Dendritic cell treated with granulocyte-macrophage colony-stimulating factor and Interleukin-4, amounts not matched to agents 40 ng/mL and 50 ng/mL, for 4 days (primary cell): ENCODE measurements around the gene AMPH.
"Not testable (repeated sequence)": the region's sequence is repeated elsewhere in the genome, so short reads cannot be mapped to it uniquely, and the experiment has no call there.

Source experiments
- H3K27ac Mint-ChIP-seq: one replicate; pipeline ENCODE4 v1.8.0; 2022; ENCODE audit warnings: mild to moderate bottlenecking, mixed read lengths
- H3K27me3 Mint-ChIP-seq: one replicate; pipeline ENCODE4 v1.8.0; 2022; ENCODE audit warnings: mild to moderate bottlenecking, mixed read lengths
- H3K36me3 Mint-ChIP-seq: one replicate; pipeline ENCODE4 v1.8.0; 2022; ENCODE audit warnings: low read depth, mixed read lengths
- H3K4me1 Mint-ChIP-seq: one replicate; pipeline ENCODE4 v1.8.0; 2022; ENCODE audit warnings: low read depth, mixed read lengths
- H3K4me3 Mint-ChIP-seq: one replicate; pipeline ENCODE4 v1.8.0; 2022; ENCODE audit warnings: mild to moderate bottlenecking, moderate library complexity, mixed read lengths
- H3K9me3 Mint-ChIP-seq: one replicate; pipeline ENCODE4 v1.8.0; 2022; ENCODE audit warnings: mixed read lengths
- intact Hi-C: fragments of 100-400 bp; cut with micrococcal nuclease; formaldehyde crosslinking; loops from one replicate; pipeline ENCODE4 v1.15.0; 2022

AMPH gene

DNA sequence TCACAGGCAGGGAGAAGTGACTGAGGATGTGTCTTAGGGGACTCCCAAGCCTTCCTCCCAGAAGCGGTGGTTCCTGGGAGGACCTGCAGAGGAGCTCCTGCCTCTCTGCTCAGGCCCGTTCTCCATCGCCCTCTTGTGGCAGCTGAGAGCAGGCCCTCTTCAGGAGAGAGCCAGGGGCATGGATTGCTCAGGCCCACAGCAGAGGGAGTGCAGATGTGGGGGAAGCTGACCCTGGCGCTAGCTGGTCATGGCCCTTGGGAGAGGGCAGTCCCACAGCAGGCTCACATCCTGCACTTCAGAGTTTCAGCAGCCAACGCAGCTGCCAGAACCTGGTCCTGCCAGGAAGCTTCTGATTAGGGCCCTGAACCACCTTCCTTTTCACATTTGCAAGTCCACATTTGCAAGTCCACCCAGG is 263.0 kb downstream of the AMPH start:
- peak overlapping the region; percentile 85 for H3K27ac Mint-ChIP-seq
- H3K36me3 Mint-ChIP-seq, result peaks cover 22% of the 10 kb centered on the region
- H3K4me1 Mint-ChIP-seq, result peaks cover 59% of the 10 kb centered on the region
- intact Hi-C loops, result no loop called here
- no peaks in the 10 kb centered on the region for H3K9me3 Mint-ChIP-seq
- H3K4me3 Mint-ChIP-seq, result no peak overlapping the region
- H3K27me3 Mint-ChIP-seq, result no peaks in the 10 kb centered on the region

DNA sequence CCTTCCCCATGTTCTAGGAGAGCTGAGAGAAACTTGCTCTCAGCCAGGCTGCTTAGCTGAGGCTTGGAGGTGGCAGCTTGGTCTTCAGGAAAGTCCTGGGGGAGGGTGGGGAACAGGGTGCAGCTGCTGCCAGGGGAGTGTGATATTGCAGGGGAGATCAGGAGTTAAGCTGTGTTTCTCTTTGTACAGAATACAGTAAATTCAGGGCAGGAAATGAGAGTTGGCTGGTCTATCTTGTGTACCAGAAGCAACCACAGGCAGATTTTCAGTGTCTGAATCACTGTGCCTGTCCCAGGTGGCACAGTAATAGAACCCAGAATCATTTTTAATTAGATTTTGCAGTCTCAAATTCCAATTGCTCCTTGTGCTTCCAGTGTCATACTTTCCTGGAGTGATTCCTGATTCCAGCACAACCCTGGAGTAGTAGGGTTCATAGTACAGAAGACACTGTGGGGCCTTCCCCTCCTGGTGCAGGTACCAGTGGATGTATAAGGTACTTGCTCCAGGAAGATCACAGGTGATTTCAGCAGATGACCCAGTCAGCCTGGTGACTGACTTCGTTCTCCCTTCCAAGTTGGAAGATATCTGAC is 263.8 kb downstream of the AMPH start:
- Mint-ChIP-seq H3K36me3 (peaks cover 22% of the 10 kb centered on the region), H3K9me3 (no peaks in the 10 kb centered on the region), H3K4me1 (peaks cover 64% of the 10 kb centered on the region), H3K4me3 (no peak overlapping the region), H3K27me3 (no peaks in the 10 kb centered on the region), H3K27ac (peak overlapping the region; percentile 85)
- intact Hi-C loops, result no loop called here

DNA sequence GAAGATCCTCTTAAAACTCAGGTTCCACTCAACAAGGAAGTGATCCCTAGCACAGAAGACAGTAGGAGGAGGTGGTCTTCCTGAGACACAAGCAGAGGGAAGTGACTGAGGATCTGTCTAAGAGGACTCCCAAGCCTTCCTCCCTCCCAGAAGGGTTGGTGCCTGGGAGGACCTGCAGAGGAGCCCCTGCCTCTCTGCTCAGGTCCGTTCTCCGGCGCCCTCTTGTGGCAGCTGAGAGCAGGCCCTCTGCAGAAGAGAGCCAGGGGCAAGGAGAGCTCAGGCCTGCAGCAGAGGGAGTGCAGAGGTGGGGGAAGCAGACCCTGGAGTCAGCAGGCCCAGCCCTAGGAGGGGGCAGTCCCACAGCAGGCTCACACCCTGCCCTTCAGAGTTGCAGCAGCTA is 267.8 kb downstream of the AMPH start:
- H3K4me1 Mint-ChIP-seq, result peaks cover 68% of the 10 kb centered on the region
- intact Hi-C loops, H3K27me3 Mint-ChIP-seq, H3K9me3 Mint-ChIP-seq: not testable (repeated sequence)
- peak overlapping the region; percentile 7 for H3K4me3 Mint-ChIP-seq
- peak overlapping the region; percentile 78 for H3K27ac Mint-ChIP-seq
- H3K36me3 Mint-ChIP-seq, result peaks cover 26% of the 10 kb centered on the region

DNA sequence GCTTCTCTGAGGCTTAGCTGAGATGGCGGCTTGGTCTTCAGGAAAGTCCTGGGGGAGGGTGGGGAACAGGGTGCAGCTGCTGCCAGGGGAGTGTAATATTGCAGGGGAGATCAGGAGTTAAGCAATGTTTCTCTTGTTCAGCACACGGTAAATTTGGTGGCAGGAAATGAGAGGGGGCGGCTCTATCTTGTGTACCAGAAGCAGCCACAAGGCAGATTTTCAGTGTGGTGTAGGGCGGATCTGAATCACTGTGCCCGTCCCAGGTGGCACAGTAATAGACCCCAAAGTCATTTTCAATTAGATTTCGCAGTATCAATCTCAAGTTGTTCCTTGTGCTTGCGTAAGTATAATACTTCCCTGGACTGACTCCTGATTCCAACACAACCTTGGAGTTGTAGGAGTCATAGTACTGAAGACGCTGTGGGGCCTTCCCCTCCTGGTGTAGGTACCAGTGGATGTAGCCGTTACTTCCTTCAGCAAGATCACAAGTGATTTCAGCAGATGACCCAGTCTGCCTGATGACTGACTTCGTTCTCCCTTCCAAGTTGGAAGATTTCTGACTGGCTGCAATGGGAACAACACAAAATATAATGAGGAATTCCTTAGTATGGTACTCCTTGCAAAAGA is 268.4 kb downstream of the AMPH start:
- peaks cover 68% of the 10 kb centered on the region for H3K4me1 Mint-ChIP-seq
- H3K4me3 Mint-ChIP-seq, H3K9me3 Mint-ChIP-seq, intact Hi-C loops, H3K27me3 Mint-ChIP-seq: not testable (repeated sequence)
- peak overlapping the region; percentile 78 for H3K27ac Mint-ChIP-seq
- H3K36me3 Mint-ChIP-seq, result peaks cover 27% of the 10 kb centered on the region

DNA sequence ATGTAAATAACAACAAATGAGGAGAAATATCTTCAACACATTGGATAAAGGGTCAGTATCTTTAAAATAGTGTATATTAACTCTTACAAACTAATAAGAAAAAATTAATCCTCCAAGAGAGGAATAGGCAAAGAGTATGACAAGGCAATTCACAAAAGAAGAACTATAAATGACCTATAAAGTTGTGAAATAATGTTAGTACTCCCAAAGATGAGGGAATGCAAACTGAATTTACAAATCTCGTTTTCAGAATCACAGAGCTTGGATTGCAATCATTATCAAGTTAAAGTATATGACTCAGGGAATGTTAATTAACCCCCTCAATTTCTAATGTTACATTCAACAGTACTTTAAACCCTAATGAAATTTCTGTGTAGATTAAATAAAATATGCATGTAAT is 270.4 kb downstream of the AMPH start:
- H3K4me1 Mint-ChIP-seq, result peaks cover 61% of the 10 kb centered on the region
- no peaks in the 10 kb centered on the region for H3K27me3 Mint-ChIP-seq
- H3K4me3 Mint-ChIP-seq, result no peak overlapping the region
- no peak overlapping the region for H3K27ac Mint-ChIP-seq
- H3K36me3 Mint-ChIP-seq, result peaks cover 33% of the 10 kb centered on the region
- H3K9me3 Mint-ChIP-seq, result no peaks in the 10 kb centered on the region
- intact Hi-C loops, result no loop called here

DNA sequence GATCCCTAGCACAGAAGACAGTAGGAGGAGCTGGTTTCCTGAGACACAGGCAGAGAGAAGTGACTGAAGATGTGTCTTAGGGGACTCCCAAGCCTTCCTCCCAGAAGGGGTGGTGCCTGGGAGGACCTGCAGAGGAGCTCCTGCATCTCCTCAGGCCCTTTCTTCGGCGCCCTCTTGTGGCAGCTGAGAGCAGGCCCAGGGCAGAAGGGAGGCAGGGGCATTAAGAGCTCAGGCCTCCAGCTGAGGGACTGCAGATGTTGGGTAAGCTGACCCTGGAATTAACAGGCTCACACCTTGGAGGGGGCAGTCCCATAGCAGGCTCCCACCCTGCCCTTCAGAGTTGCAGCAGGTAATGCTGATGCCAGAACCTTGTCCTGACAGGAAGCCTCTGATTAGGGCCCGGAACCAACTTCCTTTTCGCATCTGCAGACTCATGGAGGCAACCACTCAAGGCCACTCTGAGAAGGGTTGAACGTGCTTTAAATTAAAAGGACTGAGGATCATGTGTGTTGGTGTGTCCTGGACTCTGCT is 272.0 kb downstream of the AMPH start:
- H3K27ac Mint-ChIP-seq, result peak overlapping the region; percentile 87
- H3K4me3 Mint-ChIP-seq, result peak overlapping the region; percentile 66
- H3K36me3 Mint-ChIP-seq, result peaks cover 30% of the 10 kb centered on the region
- intact Hi-C loops, H3K9me3 Mint-ChIP-seq, H3K27me3 Mint-ChIP-seq: not testable (repeated sequence)
- peaks cover 61% of the 10 kb centered on the region for H3K4me1 Mint-ChIP-seq

DNA sequence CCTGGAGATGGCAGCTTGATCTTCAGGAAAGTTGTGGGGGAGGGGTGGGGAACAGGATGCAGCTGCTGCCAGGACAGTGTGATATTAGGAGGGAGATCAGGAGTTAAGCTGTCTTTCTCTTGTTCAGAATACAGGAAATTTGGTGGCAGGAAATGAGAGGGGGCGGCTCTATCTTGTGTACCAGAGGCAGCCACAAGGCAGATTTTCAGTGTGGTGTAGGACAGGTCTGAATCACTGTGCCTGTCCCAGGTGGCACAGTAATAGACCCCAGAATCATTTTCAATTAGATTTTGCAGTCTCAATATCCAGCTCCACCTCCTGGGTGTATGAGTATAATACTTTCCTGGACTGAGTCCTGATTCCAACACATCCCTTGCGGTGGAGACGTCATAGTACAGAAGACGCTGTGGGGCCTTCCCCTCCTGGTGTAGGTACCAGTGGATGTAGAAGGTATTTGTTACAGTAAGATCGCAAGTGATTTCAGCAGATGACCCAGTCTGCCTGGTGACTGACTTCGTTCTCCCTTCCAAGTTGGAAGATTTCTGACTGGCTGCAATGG is 272.8 kb downstream of the AMPH start:
- H3K27me3 Mint-ChIP-seq, intact Hi-C loops, H3K9me3 Mint-ChIP-seq: not testable (repeated sequence)
- Mint-ChIP-seq H3K4me3 (peak overlapping the region; percentile 66), H3K27ac (peak overlapping the region; percentile 87), H3K4me1 (peaks cover 59% of the 10 kb centered on the region), H3K36me3 (peaks cover 25% of the 10 kb centered on the region)

DNA sequence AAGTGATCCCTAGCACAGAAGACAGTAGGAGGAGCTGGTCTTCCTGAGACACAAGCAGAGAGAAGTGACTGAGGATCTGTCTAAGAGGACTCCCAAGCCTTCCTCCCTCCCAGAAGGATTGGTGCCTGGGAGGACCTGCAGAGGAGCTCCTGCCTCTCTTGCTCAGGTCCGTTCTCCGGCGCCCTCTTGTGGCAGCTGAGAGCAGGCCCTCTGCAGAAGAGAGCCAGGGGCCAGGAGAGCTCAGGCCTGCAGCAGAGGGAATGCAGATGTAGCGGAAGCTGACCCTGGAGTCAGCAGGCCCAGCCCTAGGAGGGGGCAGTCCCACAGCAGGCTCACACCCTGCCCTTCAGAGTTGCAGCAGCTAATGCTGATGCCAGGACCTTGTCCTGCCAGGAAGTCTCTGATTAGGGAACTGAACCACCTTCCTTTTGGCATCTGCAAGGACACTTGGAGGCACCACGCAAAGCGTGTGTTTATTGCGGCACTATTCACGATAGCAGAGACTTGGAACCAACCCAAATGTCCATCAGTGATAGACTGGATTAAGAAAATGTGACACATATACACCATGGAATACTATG is 276.8 kb downstream of the AMPH start:
- H3K4me3 Mint-ChIP-seq, H3K9me3 Mint-ChIP-seq, intact Hi-C loops, H3K27me3 Mint-ChIP-seq: not testable (repeated sequence)
- Mint-ChIP-seq H3K27ac (peak overlapping the region; percentile 81), H3K4me1 (peaks cover 34% of the 10 kb centered on the region), H3K36me3 (peaks cover 16% of the 10 kb centered on the region)

DNA sequence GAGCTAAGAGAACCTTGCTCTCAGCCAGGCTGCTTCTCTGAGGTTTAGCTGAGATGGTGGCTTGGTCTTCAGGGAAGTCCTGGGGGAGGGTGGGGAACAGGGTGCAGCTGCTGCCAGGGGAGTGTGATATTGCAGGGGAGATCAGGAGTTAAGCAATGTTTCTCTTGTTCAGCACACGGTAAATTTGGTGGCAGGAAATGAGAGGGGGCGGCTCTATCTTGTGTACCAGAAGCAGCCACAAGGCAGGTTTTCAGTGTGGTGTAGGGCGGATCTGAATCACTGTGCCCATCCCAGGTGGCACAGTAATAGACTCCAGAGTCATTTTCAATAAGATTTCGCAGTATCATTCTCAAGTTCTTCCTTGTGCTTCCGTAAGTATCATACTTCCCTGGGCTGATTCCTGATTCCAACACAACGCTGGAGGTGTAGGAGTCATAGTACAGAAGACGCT is 277.7 kb downstream of the AMPH start:
- Mint-ChIP-seq H3K36me3 (peaks cover 14% of the 10 kb centered on the region), H3K4me1 (peaks cover 28% of the 10 kb centered on the region), H3K27ac (peak overlapping the region; percentile 81)
- H3K27me3 Mint-ChIP-seq, H3K9me3 Mint-ChIP-seq, H3K4me3 Mint-ChIP-seq, intact Hi-C loops: not testable (repeated sequence)

DNA sequence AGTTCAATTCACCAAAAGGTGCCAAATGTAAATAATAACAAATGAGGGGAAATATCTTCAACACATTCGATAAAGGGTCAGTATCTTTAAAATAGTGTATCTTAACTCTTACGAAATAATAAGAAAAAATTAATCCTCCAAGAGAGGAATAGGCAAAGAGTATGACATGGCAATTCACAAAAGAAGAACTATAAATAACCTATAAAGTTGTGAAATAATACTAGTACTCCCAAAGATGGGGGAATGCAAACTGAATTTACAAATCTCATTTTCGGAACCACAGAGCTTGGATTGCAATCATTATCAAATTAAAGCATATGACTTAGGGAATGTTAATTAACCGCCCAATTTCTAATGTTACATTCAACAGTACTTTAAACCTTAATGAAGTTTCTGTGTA is 279.6 kb downstream of the AMPH start:
- Mint-ChIP-seq H3K27me3 (no peaks in the 10 kb centered on the region), H3K9me3 (no peaks in the 10 kb centered on the region), H3K27ac (no peak overlapping the region), H3K4me3 (no peak overlapping the region), H3K4me1 (peaks cover 21% of the 10 kb centered on the region), H3K36me3 (peaks cover 10% of the 10 kb centered on the region)
- intact Hi-C loops, result no loop called here

DNA sequence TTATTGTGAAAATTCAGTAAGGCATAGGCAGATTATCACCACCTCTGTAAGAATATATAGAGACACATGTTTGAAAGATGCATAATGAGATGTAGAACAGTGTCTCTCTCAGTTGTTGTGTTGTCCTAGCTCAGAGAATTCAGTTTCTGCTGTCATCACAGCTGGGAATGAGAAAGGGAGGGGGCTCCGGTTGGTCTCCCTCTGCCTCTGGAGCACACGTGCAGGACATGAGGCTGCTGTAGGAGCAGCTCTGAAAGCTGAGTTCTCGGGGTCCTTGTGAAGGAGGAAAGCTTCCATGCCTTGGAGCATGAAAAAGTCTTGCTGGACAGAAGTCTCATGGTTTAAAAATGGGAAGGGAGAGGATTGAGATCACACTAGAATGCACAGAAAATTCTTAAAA is 280.4 kb downstream of the AMPH start:
- intact Hi-C loops, H3K27me3 Mint-ChIP-seq, H3K9me3 Mint-ChIP-seq: not testable (repeated sequence)
- H3K27ac Mint-ChIP-seq, result peak overlapping the region; percentile 81
- H3K36me3 Mint-ChIP-seq, result peaks cover 17% of the 10 kb centered on the region
- peaks cover 27% of the 10 kb centered on the region for H3K4me1 Mint-ChIP-seq
- H3K4me3 Mint-ChIP-seq, result peak overlapping the region; percentile 24

DNA sequence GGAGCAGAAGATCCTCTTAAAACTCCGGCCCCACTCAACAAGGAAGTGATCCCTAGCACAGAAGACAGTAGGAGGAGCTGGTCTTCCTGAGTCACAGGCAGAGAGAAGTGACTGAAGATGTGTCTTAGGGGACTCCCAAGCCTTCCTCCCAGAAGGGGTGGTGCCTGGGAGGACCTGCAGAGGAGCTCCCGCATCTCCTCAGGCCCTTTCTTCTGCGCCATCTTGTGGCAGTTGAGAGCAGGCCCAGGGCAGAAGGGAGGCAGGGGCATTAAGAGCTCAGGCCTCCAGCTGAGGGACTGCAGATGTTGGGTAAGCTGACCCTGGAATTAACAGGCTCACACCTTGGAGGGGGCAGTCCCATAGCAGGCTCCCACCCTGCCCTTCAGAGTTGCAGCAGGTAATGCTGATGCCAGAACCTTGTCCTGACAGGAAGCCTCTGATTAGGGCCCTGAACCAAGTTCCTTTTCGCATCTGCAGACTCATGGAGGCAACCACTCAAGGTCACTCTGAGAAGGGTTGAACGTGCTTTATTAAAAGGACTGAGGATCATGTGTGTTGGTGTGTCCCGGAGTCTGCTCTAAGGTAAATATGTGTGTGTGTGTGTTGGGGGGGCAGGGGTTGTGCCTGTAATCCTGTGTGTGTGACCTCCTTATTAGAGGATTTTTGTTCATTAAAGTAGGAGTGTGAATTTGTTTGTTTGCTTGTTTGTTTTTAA is 281.1 kb downstream of the AMPH start:
- peak overlapping the region; percentile 81 for H3K27ac Mint-ChIP-seq
- intact Hi-C loops, H3K9me3 Mint-ChIP-seq, H3K27me3 Mint-ChIP-seq: not testable (repeated sequence)
- peaks cover 11% of the 10 kb centered on the region for H3K36me3 Mint-ChIP-seq
- peaks cover 31% of the 10 kb centered on the region for H3K4me1 Mint-ChIP-seq
- peak overlapping the region; percentile 62 for H3K4me3 Mint-ChIP-seq

DNA sequence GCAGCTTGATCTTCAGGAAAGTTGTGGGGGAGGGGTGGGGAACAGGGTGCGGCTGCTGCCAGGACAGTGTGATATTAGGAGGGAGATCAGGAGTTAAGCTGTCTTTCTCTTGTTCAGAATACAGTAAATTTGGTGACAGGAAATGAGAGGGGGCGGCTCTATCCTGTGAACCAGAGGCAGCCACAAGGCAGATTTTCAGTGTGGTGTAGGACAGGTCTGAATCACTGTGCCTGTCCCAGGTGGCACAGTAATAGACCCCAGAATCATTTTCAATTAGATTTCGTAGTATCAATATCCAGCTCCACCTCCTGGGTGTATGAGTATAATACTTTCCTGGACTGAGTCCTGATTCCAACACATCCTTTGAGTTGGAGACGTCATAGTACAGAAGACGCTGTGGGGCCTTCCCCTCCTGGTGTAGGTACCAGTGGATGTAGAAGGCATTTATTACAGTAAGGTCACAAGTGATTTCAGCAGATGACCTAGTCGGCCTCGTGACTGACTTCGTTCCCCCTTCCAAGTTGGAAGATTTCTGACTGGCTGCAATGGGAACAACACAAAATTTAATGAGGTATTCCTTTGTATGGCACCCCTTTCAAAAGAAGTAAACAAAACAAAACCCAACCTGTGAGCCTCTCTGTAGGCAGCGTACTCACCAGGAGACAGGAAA is 281.9 kb downstream of the AMPH start:
- H3K27ac Mint-ChIP-seq, result peak overlapping the region; percentile 81
- intact Hi-C loops, H3K27me3 Mint-ChIP-seq, H3K9me3 Mint-ChIP-seq: not testable (repeated sequence)
- peaks cover 34% of the 10 kb centered on the region for H3K4me1 Mint-ChIP-seq
- H3K4me3 Mint-ChIP-seq, result peak overlapping the region; percentile 62
- peaks cover 19% of the 10 kb centered on the region for H3K36me3 Mint-ChIP-seq
